HL-60/S4 (cell line): ENCODE measurements around the gene SLC22A31.

Source experiments
- in situ Hi-C: fragments of 300-500 bp; cut with MboI; formaldehyde crosslinking; loops from 2 replicates; pipeline ENCODE4 v1.14.3; 2022; ENCODE audit warnings: low sequenced_read_pairs

The SLC22A31 gene

GRCh38 chr16:89179656-89180315, 20.6 kb downstream of the SLC22A31 start:
- in situ Hi-C loops = no loop called here

- in situ Hi-C loops = no loop called here
Observed at GRCh38 chr16:89179148-89179484, 21.2 kb downstream of the SLC22A31 start.

GRCh38 chr16:89178453-89179147, 21.7 kb downstream of the SLC22A31 start:
- in situ Hi-C loops = no loop called here

- in situ Hi-C loops = no loop called here
Observed at GRCh38 chr16:89177501-89177900, 22.8 kb downstream of the SLC22A31 start.

GRCh38 chr16:89176717-89177116, 23.6 kb downstream of the SLC22A31 start:
- in situ Hi-C loops = no loop called here

GRCh38 chr16:89176147-89176690, 24.1 kb downstream of the SLC22A31 start:
- in situ Hi-C loops = no loop called here

- in situ Hi-C loops = no loop called here
Observed at GRCh38 chr16:89175280-89176146, 24.8 kb downstream of the SLC22A31 start.

- in situ Hi-C loops = loop anchor here (25.0 kb wide), 1 partner anchor 238 kb away; no protein-coding TSS in a partner anchor
Observed at GRCh38 chr16:89174877-89175276, 25.5 kb downstream of the SLC22A31 start.

GRCh38 chr16:89174055-89174827, 26.1 kb downstream of the SLC22A31 start:
- in situ Hi-C loops = loop anchor here (25.0 kb wide), 1 partner anchor 237 kb away; no protein-coding TSS in a partner anchor

- in situ Hi-C loops = loop anchor here (25.0 kb wide), 1 partner anchor 236 kb away; no protein-coding TSS in a partner anchor
Observed at GRCh38 chr16:89173174-89173921, 27.0 kb downstream of the SLC22A31 start.

- in situ Hi-C loops = loop anchor here (25.0 kb wide), 1 partner anchor 235 kb away; no protein-coding TSS in a partner anchor
Observed at GRCh38 chr16:89172528-89173173, 27.7 kb downstream of the SLC22A31 start.

- in situ Hi-C loops = loop anchor here (25.0 kb wide), 1 partner anchor 235 kb away; no protein-coding TSS in a partner anchor
Observed at GRCh38 chr16:89172171-89172527, 28.2 kb downstream of the SLC22A31 start.

GRCh38 chr16:89171216-89172170, 28.8 kb downstream of the SLC22A31 start, which contains the start of gene CDH15:
Gene CDH15, plus strand, starts transcription at chr16:89171748. Its CDS starts 84 bp downstream, at chr16:89171832.
- in situ Hi-C loops = loop anchor here (25.0 kb wide), 1 partner anchor 234 kb away; no protein-coding TSS in a partner anchor

- in situ Hi-C loops = loop anchor here (25.0 kb wide), 1 partner anchor 233 kb away; no protein-coding TSS in a partner anchor
Observed at GRCh38 chr16:89170346-89171215, 29.8 kb downstream of the SLC22A31 start.

- in situ Hi-C loops = loop anchor here (25.0 kb wide), 1 partner anchor 232 kb away; no protein-coding TSS in a partner anchor
Observed at GRCh38 chr16:89169778-89170177, 30.6 kb downstream of the SLC22A31 start.

- in situ Hi-C loops = loop anchor here (25.0 kb wide), 1 partner anchor 231 kb away; no protein-coding TSS in a partner anchor
Observed at GRCh38 chr16:89168381-89169189, 31.8 kb downstream of the SLC22A31 start.
